A549 (cell line): ENCODE measurements around the gene ZIC4.

Source experiments
- CEBPB ChIP-seq, 2 experiments: fragments of >200 bp in 1 of 2; sonication (Bioruptor Twin) in 1 of 2; formaldehyde crosslinking in 1 of 2; IDR thresholded peaks; 2 replicates each; pipeline ENCODE4 v1.6.1; 2012 to 2016
- KDM1A ChIP-seq: fragments of 200-600 bp; sonication (generic); IDR thresholded peaks from 2 replicates; pipeline ENCODE4 v1.6.1; 2016; ENCODE audit warnings: low read depth, mild to moderate bottlenecking
- SMC3 ChIP-seq: fragments of >200 bp; sonication (Bioruptor Twin); formaldehyde crosslinking; IDR thresholded peaks from 3 replicates; pipeline ENCODE4 v1.6.1; 2018; ENCODE audit warnings: inconsistent platforms
- ZFP36 ChIP-seq: fragments of 450-650 bp; IDR thresholded peaks from 2 replicates; pipeline ENCODE4 v1.6.1; 2014; ENCODE audit warnings: borderline replicate concordance; ENCODE audit not compliant: partially characterized antibody
- TF ChIP-seq, protein P1 (sequence below): IDR thresholded peaks from 2 replicates; pipeline ENCODE4 v1.6.1; 2012
- TF ChIP-seq, protein P2 (sequence below): fragments of 450-650 bp; IDR thresholded peaks from 2 replicates; pipeline ENCODE4 v1.6.1; 2014; ENCODE audit warnings: antibody characterized with exemption
- TF ChIP-seq, protein P3 (sequence below): fragments of >200 bp; sonication (Bioruptor Twin); formaldehyde crosslinking; IDR thresholded peaks from 3 replicates; pipeline ENCODE4 v1.5.1; 2016
- TF ChIP-seq, protein P4 (sequence below): fragments of 200-600 bp; sonication (generic); IDR thresholded peaks from 2 replicates; pipeline ENCODE4 v1.6.1; 2016; ENCODE audit warnings: antibody characterized with exemption, mild to moderate bottlenecking, moderate library complexity

DNA sequence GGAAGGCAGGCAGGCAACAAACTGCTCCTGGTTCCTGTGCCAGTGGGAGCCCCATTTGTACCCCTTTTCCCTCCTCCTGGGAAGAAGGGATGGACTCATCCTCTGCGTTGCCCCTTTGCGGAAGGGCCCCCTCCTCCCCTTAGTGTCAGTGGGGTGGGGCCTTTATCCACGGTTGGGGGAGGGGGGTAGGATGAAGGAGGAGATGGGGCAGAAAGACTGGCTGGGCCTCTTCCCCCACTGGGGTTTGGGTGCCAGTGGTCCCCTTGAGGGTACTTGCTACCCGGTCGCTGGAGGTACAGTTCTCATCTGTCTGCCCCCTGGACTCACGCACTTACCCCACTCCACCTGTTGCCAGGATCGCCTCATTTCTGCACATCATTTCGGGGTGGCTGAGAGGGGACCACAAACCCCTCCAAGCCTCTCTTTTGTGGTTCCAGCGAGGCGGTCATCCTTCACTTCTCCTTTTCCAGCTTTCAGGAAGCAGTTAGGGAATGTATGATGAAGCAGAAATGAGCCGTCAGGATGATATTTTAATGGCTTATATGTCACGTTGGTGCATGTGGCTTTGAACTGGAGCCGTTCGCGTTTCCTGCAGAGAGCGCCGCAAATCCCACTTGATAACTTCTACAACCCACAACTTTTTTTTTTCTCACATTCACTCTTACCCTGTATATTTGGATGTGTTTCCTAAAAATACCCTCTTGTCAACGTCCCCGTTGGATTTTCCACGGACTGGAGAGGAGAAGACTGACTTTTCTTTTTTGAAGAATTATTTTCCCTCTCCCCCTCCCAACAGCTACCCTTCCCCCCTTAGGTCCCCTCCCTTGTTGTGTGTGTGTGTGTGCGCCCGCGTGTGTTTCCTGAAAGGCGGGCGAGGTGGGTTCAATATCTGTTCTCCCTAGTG, at the start of gene ZIC4:
- TF ChIP-seq, protein P1, sequence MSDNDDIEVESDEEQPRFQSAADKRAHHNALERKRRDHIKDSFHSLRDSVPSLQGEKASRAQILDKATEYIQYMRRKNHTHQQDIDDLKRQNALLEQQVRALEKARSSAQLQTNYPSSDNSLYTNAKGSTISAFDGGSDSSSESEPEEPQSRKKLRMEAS = no peak
- TF ChIP-seq SMC3 = no peak
- no peak for TF ChIP-seq CEBPB (IDR thresholded peaks at IDR 0.05)
- TF ChIP-seq, protein P2, sequence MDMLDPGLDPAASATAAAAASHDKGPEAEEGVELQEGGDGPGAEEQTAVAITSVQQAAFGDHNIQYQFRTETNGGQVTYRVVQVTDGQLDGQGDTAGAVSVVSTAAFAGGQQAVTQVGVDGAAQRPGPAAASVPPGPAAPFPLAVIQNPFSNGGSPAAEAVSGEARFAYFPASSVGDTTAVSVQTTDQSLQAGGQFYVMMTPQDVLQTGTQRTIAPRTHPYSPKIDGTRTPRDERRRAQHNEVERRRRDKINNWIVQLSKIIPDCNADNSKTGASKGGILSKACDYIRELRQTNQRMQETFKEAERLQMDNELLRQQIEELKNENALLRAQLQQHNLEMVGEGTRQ = no peak
- TF ChIP-seq, protein P3, sequence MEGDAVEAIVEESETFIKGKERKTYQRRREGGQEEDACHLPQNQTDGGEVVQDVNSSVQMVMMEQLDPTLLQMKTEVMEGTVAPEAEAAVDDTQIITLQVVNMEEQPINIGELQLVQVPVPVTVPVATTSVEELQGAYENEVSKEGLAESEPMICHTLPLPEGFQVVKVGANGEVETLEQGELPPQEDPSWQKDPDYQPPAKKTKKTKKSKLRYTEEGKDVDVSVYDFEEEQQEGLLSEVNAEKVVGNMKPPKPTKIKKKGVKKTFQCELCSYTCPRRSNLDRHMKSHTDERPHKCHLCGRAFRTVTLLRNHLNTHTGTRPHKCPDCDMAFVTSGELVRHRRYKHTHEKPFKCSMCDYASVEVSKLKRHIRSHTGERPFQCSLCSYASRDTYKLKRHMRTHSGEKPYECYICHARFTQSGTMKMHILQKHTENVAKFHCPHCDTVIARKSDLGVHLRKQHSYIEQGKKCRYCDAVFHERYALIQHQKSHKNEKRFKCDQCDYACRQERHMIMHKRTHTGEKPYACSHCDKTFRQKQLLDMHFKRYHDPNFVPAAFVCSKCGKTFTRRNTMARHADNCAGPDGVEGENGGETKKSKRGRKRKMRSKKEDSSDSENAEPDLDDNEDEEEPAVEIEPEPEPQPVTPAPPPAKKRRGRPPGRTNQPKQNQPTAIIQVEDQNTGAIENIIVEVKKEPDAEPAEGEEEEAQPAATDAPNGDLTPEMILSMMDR = no peak
- no peak for TF ChIP-seq ZFP36
- TF ChIP-seq, protein P4, sequence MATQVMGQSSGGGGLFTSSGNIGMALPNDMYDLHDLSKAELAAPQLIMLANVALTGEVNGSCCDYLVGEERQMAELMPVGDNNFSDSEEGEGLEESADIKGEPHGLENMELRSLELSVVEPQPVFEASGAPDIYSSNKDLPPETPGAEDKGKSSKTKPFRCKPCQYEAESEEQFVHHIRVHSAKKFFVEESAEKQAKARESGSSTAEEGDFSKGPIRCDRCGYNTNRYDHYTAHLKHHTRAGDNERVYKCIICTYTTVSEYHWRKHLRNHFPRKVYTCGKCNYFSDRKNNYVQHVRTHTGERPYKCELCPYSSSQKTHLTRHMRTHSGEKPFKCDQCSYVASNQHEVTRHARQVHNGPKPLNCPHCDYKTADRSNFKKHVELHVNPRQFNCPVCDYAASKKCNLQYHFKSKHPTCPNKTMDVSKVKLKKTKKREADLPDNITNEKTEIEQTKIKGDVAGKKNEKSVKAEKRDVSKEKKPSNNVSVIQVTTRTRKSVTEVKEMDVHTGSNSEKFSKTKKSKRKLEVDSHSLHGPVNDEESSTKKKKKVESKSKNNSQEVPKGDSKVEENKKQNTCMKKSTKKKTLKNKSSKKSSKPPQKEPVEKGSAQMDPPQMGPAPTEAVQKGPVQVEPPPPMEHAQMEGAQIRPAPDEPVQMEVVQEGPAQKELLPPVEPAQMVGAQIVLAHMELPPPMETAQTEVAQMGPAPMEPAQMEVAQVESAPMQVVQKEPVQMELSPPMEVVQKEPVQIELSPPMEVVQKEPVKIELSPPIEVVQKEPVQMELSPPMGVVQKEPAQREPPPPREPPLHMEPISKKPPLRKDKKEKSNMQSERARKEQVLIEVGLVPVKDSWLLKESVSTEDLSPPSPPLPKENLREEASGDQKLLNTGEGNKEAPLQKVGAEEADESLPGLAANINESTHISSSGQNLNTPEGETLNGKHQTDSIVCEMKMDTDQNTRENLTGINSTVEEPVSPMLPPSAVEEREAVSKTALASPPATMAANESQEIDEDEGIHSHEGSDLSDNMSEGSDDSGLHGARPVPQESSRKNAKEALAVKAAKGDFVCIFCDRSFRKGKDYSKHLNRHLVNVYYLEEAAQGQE = no peak
- no peak for TF ChIP-seq KDM1A
